K562 (cell line): Measurements from ENCODE around the gene CNPY3. TPM values are rescaled to one million over a fixed set of nuclear protein-coding genes. Genes with fewer than 3 reads are reported as not detected.

Source experiments
- ARHGAP35 ChIP-seq: fragments of 450-650 bp; IDR thresholded peaks from 2 replicates; pipeline ENCODE4 v1.6.1; 2018; ENCODE audit not compliant: partially characterized antibody
- CTBP1 ChIP-seq: fragments of 450-650 bp; IDR thresholded peaks from 2 replicates; pipeline ENCODE4 v1.6.1; 2016; ENCODE audit warnings: borderline replicate concordance
- FOXK1 ChIP-seq: sonication (generic); formaldehyde crosslinking; IDR thresholded peaks from 2 replicates; pipeline ENCODE4 v1.8.0; 2022; ENCODE audit warnings: missing genetic modification reagents, mild to moderate bottlenecking, borderline replicate concordance
- GTF2F1 ChIP-seq: IDR thresholded peaks from 2 replicates; pipeline ENCODE4 v1.6.1; 2011; ENCODE audit warnings: low read depth, low read length, improper control_type of control experiment
- HDAC2 ChIP-seq: fragments of 450-650 bp; IDR thresholded peaks from 2 replicates; pipeline ENCODE4 v1.6.1; 2016; ENCODE audit warnings: mild to moderate bottlenecking
- HMG20A ChIP-seq: fragments of 450-650 bp; formaldehyde crosslinking; conservative IDR thresholded peaks from 2 replicates; pipeline ENCODE4 v1.4.0; 2020; ENCODE audit warnings: mild to moderate bottlenecking, mixed read lengths
- MAFG ChIP-seq: fragments of 450-650 bp; conservative IDR thresholded peaks from 2 replicates; pipeline ENCODE4 v1.6.1; 2016; ENCODE audit warnings: missing genetic modification characterization, missing compliant biosample characterization
- NR1H2 ChIP-seq: sonication (generic); formaldehyde crosslinking; IDR thresholded peaks from 2 replicates; pipeline ENCODE4 v1.4.0; 2020; ENCODE audit warnings: mild to moderate bottlenecking, missing genetic modification reagents
- SAFB ChIP-seq: fragments of 200-400 bp; formaldehyde crosslinking; IDR thresholded peaks from 2 replicates; pipeline ENCODE4 v1.6.1; 2017; ENCODE audit warnings: low read depth, low read length, borderline replicate concordance
- U2AF1 ChIP-seq: fragments of 200-400 bp; formaldehyde crosslinking; optimal IDR thresholded peaks from 2 replicates; pipeline ENCODE3; 2017; ENCODE audit warnings: mild to moderate bottlenecking, low read depth, low read length, moderate library complexity
- polyA plus RNA-seq, 8 experiments: library from polyadenylated mRNA; depleted of rRNA in 4 of 8; stranded (reverse) in 5 of 8; unstranded in 3 of 8; fragments of >200 nt; fragmentation: Nextera tagmentation in 2 of 8; fragmentation: Illumina TruSeq in 1 of 8; extraction: Ambion mirVana in 2 of 8; extraction: Trizol in 1 of 8; gene quantifications; 2 replicates each; pipeline versions ENCODE4 v1.2.1 to v1.2.3, GENCODE V29; 2011 to 2014; ENCODE audit warnings: inconsistent platforms in 1 of 8, missing spikeins in 1 of 8
- total RNA-seq, 7 experiments: library from RNA; depleted of rRNA in 6 of 7; stranded (reverse); fragments of >200 nt in 6 of 7; fragmentation: Illumina TruSeq in 2 of 7; extraction: Trizol in 2 of 7; gene quantifications; 2 replicates each; pipeline versions ENCODE4 v1.2.1 to v1.2.3, GENCODE V29; 2011 to 2021; ENCODE audit warnings: low replicate concordance in 1 of 7
- TF ChIP-seq, protein P1 (sequence below): fragments of 450-650 bp; IDR thresholded peaks from 2 replicates; pipeline ENCODE4 v1.6.1; 2017; ENCODE audit warnings: mild to moderate bottlenecking, moderate library complexity
- TF ChIP-seq, protein P2 (sequence below): fragments of 250-450 bp; sonication (Bioruptor Pico); IDR thresholded peaks from 2 replicates; pipeline ENCODE4 v1.8.0; 2021; ENCODE audit warnings: borderline replicate concordance, mild to moderate bottlenecking, moderate library complexity; ENCODE audit not compliant: poor library complexity, severe bottlenecking
- TF ChIP-seq, protein P3 (sequence below): fragments of 450-650 bp; formaldehyde crosslinking; IDR thresholded peaks from 2 replicates; pipeline ENCODE4 v1.4.0; 2022; ENCODE audit warnings: missing genetic modification characterization
- TF ChIP-seq, protein P4 (sequence below): fragments of 250-450 bp; sonication (Bioruptor Pico); IDR thresholded peaks from 2 replicates; pipeline ENCODE4 v1.5.0; 2021; ENCODE audit warnings: mild to moderate bottlenecking, borderline replicate concordance
- TF ChIP-seq, protein P5 (sequence below): fragments of 450-650 bp; conservative IDR thresholded peaks from 2 replicates; pipeline ENCODE4 v1.6.1; 2016; ENCODE audit warnings: missing genetic modification characterization, low read depth, mild to moderate bottlenecking, missing compliant biosample characterization, moderate library complexity
- TF ChIP-seq, protein P6 (sequence below): sonication (generic); formaldehyde crosslinking; IDR thresholded peaks from 2 replicates; pipeline ENCODE4 v1.8.1; 2023; ENCODE audit warnings: mild to moderate bottlenecking, missing genetic modification reagents

CNPY3 gene
- total and polyA plus RNA-seq, 9 of the 15 experiments (the other 6 are each of a cell fraction or from before 2014, with no cell fraction given) = 2.4 to 37.4 (median 21.2) TPM

DNA sequence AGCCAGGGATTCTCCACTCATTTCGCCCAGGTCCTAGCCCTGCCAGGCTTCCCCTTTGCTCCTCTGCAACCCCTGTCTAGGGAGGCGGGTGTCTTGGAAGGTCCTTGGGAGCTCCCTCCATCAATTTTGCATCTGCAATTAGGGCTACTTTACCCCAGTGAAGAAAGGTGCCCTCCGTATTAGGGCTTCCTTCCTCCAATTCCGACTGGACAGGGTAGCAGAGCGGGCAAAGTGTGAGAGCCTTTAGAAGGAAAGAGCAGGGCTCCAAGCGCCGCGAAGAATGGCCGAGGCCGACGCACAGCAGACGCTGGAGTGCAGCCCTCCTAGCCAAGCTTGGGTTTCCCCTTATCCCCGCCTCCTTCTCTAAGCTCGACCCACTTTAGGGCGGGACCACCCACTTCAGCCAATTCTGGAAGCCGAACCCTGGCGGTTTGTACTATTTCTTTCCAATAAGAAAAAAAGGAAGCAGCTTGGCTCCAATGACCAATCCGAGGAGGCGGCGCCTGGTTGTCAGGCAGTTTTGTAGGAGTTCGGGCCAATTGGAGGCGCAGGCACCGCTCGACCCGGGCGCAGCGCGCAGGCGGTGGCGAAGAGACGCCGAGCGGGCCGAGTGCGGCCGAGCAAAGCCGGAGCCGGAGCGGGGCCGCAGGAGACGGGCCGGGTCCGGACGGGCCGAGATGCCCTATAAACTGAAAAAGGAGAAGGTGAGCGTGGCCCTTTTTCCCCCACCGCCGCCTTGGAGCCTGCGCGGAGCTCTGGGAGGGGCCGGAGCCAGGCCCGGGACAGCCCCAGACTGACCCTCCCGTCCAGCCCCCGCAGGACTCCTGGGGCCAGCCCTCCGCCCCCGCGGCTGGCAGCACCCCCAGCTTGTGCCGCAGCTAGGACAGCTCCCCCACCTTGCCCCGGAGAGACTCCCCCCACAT, 55.0 kb downstream of the CNPY3 start, which contains the start of gene PPP2R5D (continued):
- TF ChIP-seq, protein P1, sequence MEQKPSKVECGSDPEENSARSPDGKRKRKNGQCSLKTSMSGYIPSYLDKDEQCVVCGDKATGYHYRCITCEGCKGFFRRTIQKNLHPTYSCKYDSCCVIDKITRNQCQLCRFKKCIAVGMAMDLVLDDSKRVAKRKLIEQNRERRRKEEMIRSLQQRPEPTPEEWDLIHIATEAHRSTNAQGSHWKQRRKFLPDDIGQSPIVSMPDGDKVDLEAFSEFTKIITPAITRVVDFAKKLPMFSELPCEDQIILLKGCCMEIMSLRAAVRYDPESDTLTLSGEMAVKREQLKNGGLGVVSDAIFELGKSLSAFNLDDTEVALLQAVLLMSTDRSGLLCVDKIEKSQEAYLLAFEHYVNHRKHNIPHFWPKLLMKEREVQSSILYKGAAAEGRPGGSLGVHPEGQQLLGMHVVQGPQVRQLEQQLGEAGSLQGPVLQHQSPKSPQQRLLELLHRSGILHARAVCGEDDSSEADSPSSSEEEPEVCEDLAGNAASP = no peak
- TF ChIP-seq, protein P2, sequence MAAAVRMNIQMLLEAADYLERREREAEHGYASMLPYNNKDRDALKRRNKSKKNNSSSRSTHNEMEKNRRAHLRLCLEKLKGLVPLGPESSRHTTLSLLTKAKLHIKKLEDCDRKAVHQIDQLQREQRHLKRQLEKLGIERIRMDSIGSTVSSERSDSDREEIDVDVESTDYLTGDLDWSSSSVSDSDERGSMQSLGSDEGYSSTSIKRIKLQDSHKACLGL (CRISPR knock-in tag) = no peak
- no peak for TF ChIP-seq FOXK1 (CRISPR knock-in tag)
- TF ChIP-seq SAFB = no peak
- TF ChIP-seq, protein P3, sequence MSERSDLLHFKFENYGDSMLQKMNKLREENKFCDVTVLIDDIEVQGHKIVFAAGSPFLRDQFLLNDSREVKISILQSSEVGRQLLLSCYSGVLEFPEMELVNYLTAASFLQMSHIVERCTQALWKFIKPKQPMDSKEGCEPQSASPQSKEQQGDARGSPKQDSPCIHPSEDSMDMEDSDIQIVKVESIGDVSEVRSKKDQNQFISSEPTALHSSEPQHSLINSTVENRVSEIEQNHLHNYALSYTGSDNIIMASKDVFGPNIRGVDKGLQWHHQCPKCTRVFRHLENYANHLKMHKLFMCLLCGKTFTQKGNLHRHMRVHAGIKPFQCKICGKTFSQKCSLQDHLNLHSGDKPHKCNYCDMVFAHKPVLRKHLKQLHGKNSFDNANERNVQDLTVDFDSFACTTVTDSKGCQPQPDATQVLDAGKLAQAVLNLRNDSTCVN (CRISPR knock-in tag) = no peak
- no peak for TF ChIP-seq ARHGAP35
- TF ChIP-seq U2AF1 = no peak
- TF ChIP-seq MAFG (tag) = no peak
- TF ChIP-seq, protein P4, sequence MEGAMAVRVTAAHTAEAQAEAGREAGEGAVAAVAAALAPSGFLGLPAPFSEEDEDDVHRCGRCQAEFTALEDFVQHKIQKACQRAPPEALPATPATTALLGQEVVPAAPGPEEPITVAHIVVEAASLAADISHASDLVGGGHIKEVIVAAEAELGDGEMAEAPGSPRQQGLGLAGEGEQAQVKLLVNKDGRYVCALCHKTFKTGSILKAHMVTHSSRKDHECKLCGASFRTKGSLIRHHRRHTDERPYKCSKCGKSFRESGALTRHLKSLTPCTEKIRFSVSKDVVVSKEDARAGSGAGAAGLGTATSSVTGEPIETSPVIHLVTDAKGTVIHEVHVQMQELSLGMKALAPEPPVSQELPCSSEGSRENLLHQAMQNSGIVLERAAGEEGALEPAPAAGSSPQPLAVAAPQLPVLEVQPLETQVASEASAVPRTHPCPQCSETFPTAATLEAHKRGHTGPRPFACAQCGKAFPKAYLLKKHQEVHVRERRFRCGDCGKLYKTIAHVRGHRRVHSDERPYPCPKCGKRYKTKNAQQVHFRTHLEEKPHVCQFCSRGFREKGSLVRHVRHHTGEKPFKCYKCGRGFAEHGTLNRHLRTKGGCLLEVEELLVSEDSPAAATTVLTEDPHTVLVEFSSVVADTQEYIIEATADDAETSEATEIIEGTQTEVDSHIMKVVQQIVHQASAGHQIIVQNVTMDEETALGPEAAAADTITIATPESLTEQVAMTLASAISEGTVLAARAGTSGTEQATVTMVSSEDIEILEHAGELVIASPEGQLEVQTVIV (CRISPR knock-in tag) = no peak
- TF ChIP-seq, protein P5, sequence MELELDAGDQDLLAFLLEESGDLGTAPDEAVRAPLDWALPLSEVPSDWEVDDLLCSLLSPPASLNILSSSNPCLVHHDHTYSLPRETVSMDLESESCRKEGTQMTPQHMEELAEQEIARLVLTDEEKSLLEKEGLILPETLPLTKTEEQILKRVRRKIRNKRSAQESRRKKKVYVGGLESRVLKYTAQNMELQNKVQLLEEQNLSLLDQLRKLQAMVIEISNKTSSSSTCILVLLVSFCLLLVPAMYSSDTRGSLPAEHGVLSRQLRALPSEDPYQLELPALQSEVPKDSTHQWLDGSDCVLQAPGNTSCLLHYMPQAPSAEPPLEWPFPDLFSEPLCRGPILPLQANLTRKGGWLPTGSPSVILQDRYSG (tag) = no peak
- TF ChIP-seq, protein P6, sequence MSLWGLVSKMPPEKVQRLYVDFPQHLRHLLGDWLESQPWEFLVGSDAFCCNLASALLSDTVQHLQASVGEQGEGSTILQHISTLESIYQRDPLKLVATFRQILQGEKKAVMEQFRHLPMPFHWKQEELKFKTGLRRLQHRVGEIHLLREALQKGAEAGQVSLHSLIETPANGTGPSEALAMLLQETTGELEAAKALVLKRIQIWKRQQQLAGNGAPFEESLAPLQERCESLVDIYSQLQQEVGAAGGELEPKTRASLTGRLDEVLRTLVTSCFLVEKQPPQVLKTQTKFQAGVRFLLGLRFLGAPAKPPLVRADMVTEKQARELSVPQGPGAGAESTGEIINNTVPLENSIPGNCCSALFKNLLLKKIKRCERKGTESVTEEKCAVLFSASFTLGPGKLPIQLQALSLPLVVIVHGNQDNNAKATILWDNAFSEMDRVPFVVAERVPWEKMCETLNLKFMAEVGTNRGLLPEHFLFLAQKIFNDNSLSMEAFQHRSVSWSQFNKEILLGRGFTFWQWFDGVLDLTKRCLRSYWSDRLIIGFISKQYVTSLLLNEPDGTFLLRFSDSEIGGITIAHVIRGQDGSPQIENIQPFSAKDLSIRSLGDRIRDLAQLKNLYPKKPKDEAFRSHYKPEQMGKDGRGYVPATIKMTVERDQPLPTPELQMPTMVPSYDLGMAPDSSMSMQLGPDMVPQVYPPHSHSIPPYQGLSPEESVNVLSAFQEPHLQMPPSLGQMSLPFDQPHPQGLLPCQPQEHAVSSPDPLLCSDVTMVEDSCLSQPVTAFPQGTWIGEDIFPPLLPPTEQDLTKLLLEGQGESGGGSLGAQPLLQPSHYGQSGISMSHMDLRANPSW (CRISPR knock-in tag) = peak; percentile 87; the same call in 1 of the 2 replicates
- no peak for TF ChIP-seq HMG20A
- no peak for TF ChIP-seq NR1H2 (CRISPR knock-in tag)
- peak; percentile 58; the same call in 1 of the 2 replicates for TF ChIP-seq CTBP1
- peak; percentile 87; the same call in 1 of the 2 replicates for TF ChIP-seq GTF2F1
- no peak for TF ChIP-seq HDAC2
